OCI-LY7 (cell line): Measurements from ENCODE around the gene DNAH7.

Source experiments
- CTCF ChIP-seq: fragments of 200-600 bp; sonication (generic); conservative IDR thresholded peaks from 2 replicates; pipeline ENCODE4 v1.5.1; 2014; ENCODE audit warnings: mild to moderate bottlenecking, antibody characterized with exemption, low read length, moderate library complexity, mixed read lengths
- EZH2phosphoT487 ChIP-seq: fragments of 200-600 bp; sonication (generic); IDR thresholded peaks from 2 replicates; pipeline ENCODE4 v1.6.1; 2018; ENCODE audit warnings: low read depth, borderline replicate concordance, mild to moderate bottlenecking, mixed run types, antibody characterized with exemption, low read length, moderate library complexity, mixed read lengths

GRCh38 chr2:195706161-195706900 lies 362.3 kb downstream of the DNAH7 start:
- no peak for TF ChIP-seq CTCF
- no peak for TF ChIP-seq EZH2phosphoT487
